LHCN-M2 (cell line): ENCODE results near the gene SRD5A3. TPM values are rescaled to one million over a fixed set of nuclear protein-coding genes. Genes with fewer than 3 reads are reported as not detected.
"Not testable (repeated sequence)": the region's sequence is repeated elsewhere in the genome, so short reads cannot be mapped to it uniquely, and the experiment has no call there.

ENCODE experiments used
- DNase-seq: peaks from one replicate; pipeline ENCODE4 v3.0.0-alpha.2; 2012; ENCODE audit warnings: low read depth
- total RNA-seq: library from RNA; depleted of rRNA; stranded (reverse); fragments of >200 nt; gene quantifications from 2 replicates; pipeline ENCODE4 v1.2.3, GENCODE V29; 2014

The SRD5A3 gene
- total RNA-seq, 1 experiment from 2014 or later, result 26.4 TPM

- DNase-seq, result no peak
These were observed 988 bp upstream of the SRD5A3 start for GRCh38 chr4:55345054-55345453.

DNA sequence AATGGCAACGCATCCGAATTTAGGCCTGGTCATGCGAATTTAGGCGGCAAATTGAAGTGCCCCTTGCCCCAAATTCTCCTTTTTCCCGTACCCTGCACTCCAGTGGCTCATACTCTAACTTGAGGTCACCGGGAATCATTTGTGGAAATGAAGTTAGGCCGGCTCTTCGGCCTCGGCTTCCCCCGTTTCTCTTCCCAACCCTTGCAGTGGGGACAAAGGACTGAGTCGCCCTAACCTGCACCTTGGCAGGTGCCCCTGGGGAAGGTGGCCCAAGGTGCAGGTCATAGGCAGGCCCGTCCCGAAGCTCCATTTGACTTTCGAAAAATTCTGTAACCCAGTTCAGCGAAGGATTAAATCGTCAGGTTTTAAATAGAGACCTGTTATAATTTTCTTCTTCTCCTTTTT lies 811 bp downstream of the SRD5A3 start:
- DNase-seq, result no peak

DNA sequence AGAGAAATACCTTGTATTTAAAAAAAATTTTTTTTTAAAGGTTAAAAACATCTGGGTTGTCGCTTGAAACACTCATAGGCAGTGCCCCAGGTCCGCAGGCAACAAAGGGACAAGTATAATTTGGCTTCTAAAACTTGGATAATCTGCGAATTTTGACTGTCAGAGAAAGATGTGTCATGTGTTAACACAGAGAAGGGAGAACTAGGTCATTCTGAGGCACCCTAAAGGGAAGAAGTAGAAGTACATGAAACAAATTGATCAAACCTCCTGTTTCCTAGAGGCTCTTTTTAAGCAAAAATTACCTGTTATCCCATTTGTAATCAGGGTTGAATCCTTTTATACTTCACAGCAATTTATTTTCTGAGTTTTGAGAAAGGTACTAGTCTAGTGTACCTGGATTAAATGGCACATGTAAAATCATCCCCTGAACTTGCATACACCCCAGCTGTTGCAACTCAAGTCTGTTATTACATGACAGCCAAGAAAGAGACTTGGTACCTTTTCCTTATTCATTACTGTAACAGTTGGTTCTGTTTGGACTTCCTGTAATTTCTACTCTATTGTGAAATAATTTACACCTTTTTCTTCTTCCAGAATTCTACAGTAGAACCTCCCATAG lies 1.7 kb downstream of the SRD5A3 start:
- no peak for DNase-seq

GRCh38 chr4:55348466-55348865 lies 2.4 kb downstream of the SRD5A3 start:
- DNase-seq, result no peak

GRCh38 chr4:55350870-55351269 lies 4.8 kb downstream of the SRD5A3 start:
- DNase-seq, result peak; percentile 78

- DNase-seq, result no peak
These were observed 5.8 kb downstream of the SRD5A3 start for GRCh38 chr4:55351824-55352223.

DNA sequence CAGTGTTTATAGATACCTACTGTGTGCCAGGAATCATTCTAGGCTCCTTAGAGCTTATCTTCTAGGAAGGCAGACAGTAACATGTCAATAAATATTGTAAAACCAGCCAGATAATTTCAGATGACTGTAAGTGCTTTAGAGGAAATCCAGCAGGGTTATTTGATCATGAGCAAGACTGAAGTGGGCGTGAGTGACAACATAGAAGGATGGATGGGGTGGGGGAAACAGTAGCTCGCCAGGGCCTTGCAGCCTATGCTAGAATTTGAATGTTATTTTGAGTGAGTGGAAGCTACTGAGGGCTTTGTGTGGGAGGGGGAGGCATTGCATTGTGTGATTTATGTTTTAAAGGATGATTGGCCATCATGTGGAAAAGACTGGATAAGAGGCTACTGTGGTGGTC lies 6.7 kb downstream of the SRD5A3 start:
- no peak for DNase-seq

- DNase-seq, result not testable (repeated sequence)
These were observed 7.2 kb downstream of the SRD5A3 start for GRCh38 chr4:55353228-55353747.

DNA sequence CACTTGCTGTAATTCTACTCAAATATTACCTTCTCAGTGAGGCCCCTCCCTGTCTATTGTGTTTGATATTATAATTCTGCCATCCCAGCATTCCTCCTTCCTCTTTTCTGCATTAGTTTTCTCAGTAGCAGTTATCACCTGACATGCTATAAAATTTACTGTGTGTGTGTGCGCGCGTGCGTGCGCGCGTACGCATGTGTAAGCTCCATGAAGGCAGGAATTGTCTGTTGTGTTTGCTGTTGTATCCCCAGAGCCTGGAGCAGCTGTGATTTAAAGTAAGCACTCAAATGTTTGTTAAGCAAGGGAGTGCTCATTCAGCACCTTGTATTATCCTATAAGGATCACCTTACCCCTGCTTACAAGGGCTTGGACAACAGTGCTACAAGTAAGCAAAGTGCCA lies 8.6 kb downstream of the SRD5A3 start:
- DNase-seq, result no peak

- DNase-seq, result no peak
These were observed 9.5 kb downstream of the SRD5A3 start for GRCh38 chr4:55355555-55355954.

DNA sequence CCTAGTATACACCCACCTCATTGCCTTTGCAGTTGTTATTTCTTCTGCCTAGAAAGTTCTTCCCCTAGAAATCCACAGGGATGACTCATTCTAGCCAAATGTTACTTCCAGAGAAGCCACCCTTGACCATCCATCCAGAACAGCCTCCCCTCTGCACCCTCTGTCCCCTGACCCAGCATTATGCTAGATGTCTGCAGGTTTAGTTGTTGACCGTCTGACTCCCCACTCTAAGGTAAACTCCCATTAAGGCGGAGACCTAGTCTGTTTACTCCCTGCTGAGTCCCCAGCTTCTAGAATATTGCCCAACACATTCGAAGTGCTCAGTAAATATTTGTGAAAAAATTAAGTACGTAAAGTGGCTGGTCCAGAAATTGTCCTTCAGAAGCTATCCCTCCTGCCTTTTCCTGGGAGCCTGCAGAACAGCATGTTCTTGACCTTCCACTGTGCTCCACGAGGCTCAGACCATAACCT lies 11.0 kb downstream of the SRD5A3 start:
- peak; percentile 70 for DNase-seq

DNA sequence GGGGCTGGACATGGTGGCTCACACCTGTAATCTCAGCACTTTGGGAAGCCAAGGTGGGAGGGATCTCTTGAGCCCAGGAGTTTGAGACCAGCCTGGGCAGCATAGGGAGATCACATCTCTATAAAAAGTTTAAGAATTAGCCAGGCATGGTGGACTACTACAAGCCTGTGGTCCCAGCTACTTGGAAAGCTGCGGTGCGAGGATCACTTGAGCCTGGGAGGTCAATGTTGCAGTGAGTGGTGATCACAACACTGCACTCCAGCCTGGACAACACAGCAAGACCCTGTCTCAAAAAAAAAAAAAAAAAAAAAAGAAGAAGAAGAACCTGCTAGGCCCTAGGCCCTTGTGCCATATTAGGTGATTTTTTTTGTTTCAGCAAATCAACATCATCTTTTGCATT lies 12.2 kb downstream of the SRD5A3 start:
- no peak for DNase-seq

DNA sequence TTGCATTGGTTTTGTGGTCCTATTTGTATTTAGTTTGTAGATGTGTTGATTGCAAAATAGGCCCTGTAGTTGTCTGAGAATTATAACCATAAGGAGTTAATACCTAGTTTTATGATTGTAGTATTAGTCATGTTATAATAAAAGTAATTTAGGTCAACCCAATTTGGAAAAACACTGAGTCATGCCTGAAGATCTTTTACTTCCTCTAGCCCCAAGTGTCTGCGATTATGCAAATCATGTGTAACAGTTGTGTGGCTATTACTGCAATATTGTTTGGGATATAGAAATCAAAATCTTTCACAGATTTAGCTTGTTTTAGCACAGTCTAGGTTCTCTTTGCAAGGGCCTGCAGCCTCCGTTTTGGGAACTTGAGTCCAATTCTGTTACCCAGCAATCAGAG lies 12.6 kb downstream of the SRD5A3 start:
- peak; percentile 89 for DNase-seq

DNA sequence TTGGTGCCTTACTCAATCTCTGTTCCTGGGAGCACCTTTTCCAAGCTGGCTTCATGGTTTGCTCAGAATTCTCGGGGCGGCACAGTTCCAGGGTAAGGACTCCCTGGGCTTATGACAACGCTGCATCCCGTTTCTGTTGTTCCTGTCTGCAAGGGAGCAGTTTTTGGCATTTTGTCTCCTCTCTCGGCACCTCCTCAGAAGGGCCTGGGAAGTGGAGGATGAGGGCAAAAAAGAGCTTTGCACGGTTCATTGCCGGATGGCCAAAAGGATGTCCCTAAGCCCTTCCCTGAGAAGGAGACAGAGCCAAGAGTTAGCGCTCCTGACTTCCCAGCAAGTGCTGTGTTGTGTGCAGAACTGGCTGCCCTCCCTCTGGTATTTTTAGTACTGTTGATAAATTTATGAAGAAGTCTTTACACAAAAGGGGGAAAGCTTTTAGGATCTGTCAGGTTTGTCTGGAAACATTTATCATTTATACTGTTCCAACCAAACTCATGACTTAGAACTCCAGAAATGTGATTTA lies 13.4 kb downstream of the SRD5A3 start:
- DNase-seq, result no peak

GRCh38 chr4:55362938-55363337 lies 16.9 kb downstream of the SRD5A3 start:
- not testable (repeated sequence) for DNase-seq

DNA sequence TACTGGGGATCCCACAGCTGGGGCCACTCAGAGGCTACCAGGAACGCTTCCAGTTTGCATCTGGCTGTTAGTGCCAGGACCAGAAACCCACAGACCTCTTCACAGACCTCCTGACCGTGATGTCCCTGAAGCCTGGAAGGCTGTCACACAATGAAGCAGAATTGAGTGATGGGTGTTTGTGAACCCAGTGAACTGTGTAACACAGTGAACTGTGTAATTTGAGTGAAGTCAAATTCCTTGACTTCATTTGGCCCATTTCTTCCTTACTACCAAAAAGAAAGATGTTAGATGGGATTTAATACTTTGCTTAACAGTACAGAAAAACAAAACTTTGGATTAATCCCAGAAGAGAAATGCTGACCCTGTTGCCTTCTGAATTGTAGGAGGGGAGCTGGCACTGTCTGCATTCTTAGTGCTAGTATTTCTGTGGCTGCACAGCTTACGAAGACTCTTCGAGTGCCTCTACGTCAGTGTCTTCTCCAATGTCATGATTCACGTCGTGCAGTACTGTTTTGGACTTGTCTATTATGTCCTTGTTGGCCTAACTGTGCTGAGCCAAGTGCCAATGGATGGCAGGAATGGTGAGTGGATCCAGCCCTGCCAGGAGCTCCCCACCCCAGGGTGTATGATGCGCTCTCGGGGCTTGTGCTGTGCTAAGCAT lies 17.8 kb downstream of the SRD5A3 start:
- DNase-seq, result no peak

GRCh38 chr4:55364691-55365344 lies 18.8 kb downstream of the SRD5A3 start:
- DNase-seq, result no peak

GRCh38 chr4:55365345-55365728 lies 19.3 kb downstream of the SRD5A3 start:
- DNase-seq, result no peak

DNA sequence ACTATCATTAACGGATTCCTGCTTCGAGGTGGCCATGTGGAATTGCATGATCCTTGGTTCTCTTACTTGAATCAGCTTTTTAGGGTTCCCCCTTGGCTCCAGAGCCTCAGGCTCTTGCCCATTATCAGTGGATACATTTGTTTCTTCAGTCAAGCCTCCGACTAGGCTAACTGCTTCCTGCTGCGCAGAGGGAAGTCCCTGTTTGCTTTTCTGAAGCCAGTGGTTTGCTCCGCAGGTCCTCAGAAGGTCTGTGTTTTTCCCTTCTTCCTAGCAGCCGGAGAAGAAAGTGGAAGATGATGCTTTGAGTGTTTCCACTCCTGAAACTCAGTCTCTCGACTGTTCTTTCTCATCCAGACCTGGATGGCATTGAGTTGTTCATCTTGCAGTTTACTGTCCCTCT lies 20.6 kb downstream of the SRD5A3 start:
- no peak for DNase-seq

DNA sequence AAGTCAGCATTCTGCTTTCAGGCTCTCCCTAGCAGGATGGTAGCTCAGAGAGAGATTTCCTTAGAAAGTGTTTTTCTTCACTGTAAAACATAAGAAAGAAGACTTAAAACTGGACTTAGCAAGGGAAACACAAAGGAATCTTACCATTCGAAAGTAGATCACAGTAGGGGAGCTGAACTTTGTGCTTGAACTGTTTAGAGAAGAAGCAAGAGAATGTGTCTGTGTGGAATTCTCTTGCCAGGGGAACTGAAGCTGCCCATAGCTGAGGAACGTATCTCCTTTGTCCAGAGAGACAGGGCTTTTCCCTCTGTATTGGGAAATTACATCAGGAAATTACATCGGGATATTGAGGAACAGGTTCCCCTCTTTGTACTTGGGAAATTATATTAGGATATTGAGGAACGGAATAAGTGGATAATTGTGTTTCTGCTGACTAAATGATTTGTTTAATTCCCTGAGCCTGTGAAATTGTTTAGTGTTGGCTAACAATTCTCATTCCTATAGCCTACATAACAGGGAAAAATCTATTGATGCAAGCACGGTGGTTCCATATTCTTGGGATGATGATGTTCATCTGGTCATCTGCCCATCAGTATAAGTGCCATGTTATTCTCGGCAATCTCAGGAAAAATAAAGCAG lies 21.2 kb downstream of the SRD5A3 start:
- DNase-seq, result no peak

GRCh38 chr4:55369968-55370367 lies 23.9 kb downstream of the SRD5A3 start:
- no peak for DNase-seq

- no peak for DNase-seq
These were observed 26.2 kb downstream of the SRD5A3 start for GRCh38 chr4:55372259-55372658.
